Esophagus squamous epithelium (tissue), 5 donors: ENCODE data around the gene HTR3B. TPM values are rescaled to one million over a fixed set of nuclear protein-coding genes. Genes with fewer than 3 reads are reported as not detected.
"Not testable (repeated sequence)": the region's sequence is repeated elsewhere in the genome, so short reads cannot be mapped to it uniquely, and the experiment has no call there.

Experiments
- DNase-seq: peaks from one replicate; lab custom pipeline; 2025; lab: John Stamatoyannopoulos, UW
- H3K27ac ChIP-seq, 4 donors: fragments of 200-600 bp; sonication (generic); one replicate each; pipeline ENCODE4 v1.5.1; 2016 to 2019; ENCODE audit warnings: mild to moderate bottlenecking in 1 of 4
- H3K27me3 ChIP-seq, 4 donors: fragments of 200-600 bp; sonication (generic); 1 replicate in 3 of 4; 2 replicates in 1 of 4; pipeline versions ENCODE4 v1.5.1 to v1.6.0; 2017 to 2021; ENCODE audit warnings: antibody characterized with exemption in 1 of 4
- H3K36me3 ChIP-seq, 3 donors: fragments of 200-600 bp; sonication (generic); one replicate each; pipeline ENCODE4 v1.5.1; 2016 to 2019
- H3K4me1 ChIP-seq, 3 donors: fragments of 200-600 bp; sonication (generic); one replicate each; pipeline ENCODE4 v1.5.1; 2017 to 2019
- H3K4me3 ChIP-seq, 4 donors: fragments of 200-600 bp; sonication (generic); 1 replicate in 3 of 4; 2 replicates in 1 of 4; pipeline ENCODE4 v1.5.1; 2016 to 2019; ENCODE audit warnings: mild to moderate bottlenecking in 2 of 4, moderate library complexity in 1 of 4
- H3K9me3 ChIP-seq, 3 donors: fragments of 200-600 bp; sonication (generic); one replicate each; pipeline ENCODE4 v1.5.1; 2016 to 2019
- POLR2A ChIP-seq, 4 donors: fragments of 450-650 bp; IDR thresholded peaks; one replicate each; pipeline ENCODE4 v1.6.1; 2017; ENCODE audit warnings: antibody characterized with exemption in 4 of 4, mild to moderate bottlenecking in 4 of 4, moderate library complexity in 3 of 4
- WGBS, 2 donors: methylation state at CpG; one replicate each; pipeline ENCODE4 v1.1.5; 2018; 5-methylcytosine and 5-hydroxymethylcytosine counted together
- intact Hi-C: fragments of 100-400 bp; cut with DNase I; formaldehyde crosslinking; loops from one replicate; pipeline ENCODE4 v1.15.0; 2022
- total RNA-seq, 4 donors: library from RNA; depleted of rRNA; stranded (reverse); fragments of >200 nt; gene quantifications; one replicate each; pipeline ENCODE4 v1.1.0, GENCODE V29; 2016
- TF ChIP-seq, protein P1 (sequence below), 6 experiments: fragments of 450-650 bp in 4 of 6; fragments of 200-600 bp in 2 of 6; sonication (generic) in 2 of 6; IDR thresholded peaks; one replicate each; pipeline ENCODE4 v1.5.1; 2016 to 2019; ENCODE audit warnings: antibody characterized with exemption in 6 of 6, mild to moderate bottlenecking in 4 of 6, moderate library complexity in 4 of 6
- donor health status: DM: yes; HTN: yes; CAD: no.

The HTR3B gene
- total RNA-seq, 4 donors from 2014 or later, result 0.15 to 0.64 (median 0.19) TPM; not detected in 1

DNA sequence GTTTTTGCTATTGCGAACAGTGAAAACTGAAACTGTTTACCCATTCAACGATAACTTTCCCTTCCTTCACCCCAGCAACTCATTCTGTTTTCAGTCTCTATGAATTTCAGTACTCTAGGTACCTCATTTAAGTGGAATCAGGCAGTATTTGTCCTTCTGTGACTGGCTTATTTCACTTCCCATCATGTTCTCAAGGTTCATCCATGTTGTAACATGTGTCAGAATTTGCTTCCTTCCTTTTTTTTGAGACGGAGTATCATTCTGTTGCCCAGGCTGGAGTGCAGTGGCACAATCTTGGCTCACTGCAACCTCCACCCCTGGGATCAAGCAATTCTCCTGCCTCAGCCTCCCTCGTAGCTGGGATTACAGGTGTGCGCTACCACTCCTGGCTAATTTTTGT, 23.7 kb downstream of the HTR3B start:
- no peak for TF ChIP-seq POLR2A (IDR thresholded peaks at IDR 0.05)
- TF ChIP-seq, protein P1, sequence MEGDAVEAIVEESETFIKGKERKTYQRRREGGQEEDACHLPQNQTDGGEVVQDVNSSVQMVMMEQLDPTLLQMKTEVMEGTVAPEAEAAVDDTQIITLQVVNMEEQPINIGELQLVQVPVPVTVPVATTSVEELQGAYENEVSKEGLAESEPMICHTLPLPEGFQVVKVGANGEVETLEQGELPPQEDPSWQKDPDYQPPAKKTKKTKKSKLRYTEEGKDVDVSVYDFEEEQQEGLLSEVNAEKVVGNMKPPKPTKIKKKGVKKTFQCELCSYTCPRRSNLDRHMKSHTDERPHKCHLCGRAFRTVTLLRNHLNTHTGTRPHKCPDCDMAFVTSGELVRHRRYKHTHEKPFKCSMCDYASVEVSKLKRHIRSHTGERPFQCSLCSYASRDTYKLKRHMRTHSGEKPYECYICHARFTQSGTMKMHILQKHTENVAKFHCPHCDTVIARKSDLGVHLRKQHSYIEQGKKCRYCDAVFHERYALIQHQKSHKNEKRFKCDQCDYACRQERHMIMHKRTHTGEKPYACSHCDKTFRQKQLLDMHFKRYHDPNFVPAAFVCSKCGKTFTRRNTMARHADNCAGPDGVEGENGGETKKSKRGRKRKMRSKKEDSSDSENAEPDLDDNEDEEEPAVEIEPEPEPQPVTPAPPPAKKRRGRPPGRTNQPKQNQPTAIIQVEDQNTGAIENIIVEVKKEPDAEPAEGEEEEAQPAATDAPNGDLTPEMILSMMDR (IDR thresholded peaks at IDR 0.05), result no peak
- no peak for DNase-seq
- no peaks in the 10 kb centered on the region for H3K36me3 ChIP-seq
- H3K27me3 ChIP-seq, result peaks cover 0 to 16% (median 0%) of the 10 kb centered on the region in 4 donors
- H3K4me3 ChIP-seq, result no peak overlapping the region
- intact Hi-C loops, result no loop called here
- 78 to 79% methylated on average over 4 to 5 of the region's 5 CpGs for WGBS, 2 donors
- H3K9me3 ChIP-seq, result no peaks in the 10 kb centered on the region
- peaks cover 0 to 8% (median 0%) of the 10 kb centered on the region in 3 donors for H3K4me1 ChIP-seq
- no peak overlapping the region for H3K27ac ChIP-seq

DNA sequence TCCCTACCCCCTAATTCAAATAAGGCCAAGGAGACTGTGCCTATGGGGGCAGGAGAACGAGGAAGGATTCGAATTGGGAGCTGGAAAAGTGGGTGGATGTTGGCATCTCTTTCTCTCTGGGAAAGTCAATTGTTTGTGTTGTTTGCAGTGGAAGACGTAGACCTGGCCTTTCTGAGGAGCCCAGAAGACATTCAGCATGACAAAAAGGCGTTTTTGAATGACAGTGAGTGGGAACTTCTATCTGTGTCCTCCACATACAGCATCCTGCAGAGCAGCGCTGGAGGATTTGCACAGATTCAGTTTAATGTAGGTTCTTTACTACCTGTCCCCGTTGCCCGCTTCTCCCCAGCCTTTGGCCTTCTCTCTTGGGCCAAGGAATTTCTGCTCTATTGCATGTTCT, 28.2 kb downstream of the HTR3B start:
- no peak overlapping the region for H3K4me3 ChIP-seq
- no peaks in the 10 kb centered on the region for H3K36me3 ChIP-seq
- H3K27ac ChIP-seq, result no peak overlapping the region
- 53 to 66% methylated on average over 7 of the region's 7 CpGs for WGBS, 2 donors
- TF ChIP-seq POLR2A (IDR thresholded peaks at IDR 0.05), result no peak
- TF ChIP-seq, protein P1 (IDR thresholded peaks at IDR 0.05), result no peak
- no peaks in the 10 kb centered on the region for H3K4me1 ChIP-seq
- H3K27me3 ChIP-seq, result peaks cover 0 to 24% (median 0%) of the 10 kb centered on the region in 4 donors
- DNase-seq, result no peak
- intact Hi-C loops, result no loop called here
- no peaks in the 10 kb centered on the region for H3K9me3 ChIP-seq

DNA sequence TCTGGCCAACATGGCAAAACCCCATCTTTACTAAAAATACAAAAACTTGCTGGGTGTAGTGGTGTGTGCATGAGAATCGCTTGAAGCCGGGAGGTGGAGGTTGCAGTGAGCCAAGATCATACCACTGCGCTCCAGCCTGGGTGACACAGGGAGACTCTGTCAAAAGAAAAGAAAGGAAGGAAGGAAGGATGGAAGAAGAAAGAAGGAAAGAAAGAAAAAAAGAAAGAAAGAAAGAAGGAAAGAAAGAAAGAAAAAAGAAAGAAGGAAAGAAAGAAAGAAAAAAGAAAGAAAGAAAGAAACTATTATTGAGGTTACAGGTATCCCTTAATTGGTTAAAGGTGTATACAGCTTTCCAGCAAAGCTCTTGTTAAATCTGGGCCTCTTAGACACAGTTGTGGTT, 29.6 kb downstream of the HTR3B start:
- H3K36me3 ChIP-seq, H3K9me3 ChIP-seq, H3K4me3 ChIP-seq, H3K27ac ChIP-seq, H3K4me1 ChIP-seq, DNase-seq, intact Hi-C loops: not testable (repeated sequence)
- peaks cover 0 to 24% (median 0%) of the 10 kb centered on the region in 4 donors for H3K27me3 ChIP-seq
- 91 to 100% methylated on average over 3 of the region's 3 CpGs for WGBS, 2 donors

DNA sequence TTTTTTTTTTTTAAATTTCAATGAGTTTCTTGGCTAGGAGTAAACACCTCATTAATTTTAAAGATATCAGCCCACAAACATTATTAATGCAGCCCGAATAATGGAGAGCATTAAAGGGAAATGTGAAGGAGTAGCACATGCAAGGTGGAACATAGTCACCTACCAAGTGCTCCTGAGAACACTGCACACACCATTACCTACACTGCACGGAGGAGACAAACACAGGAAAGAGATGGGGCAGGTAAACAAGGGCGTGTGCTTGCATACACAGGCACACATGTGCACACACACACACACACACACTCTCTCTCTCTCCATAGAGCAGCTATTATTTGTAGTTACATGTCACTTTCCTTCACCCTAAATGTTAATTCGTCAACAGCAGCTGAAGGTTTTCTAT, 30.2 kb downstream of the HTR3B start:
- Histone ChIP-seq H3K4me3 (no peak overlapping the region), H3K9me3 (no peaks in the 10 kb centered on the region), H3K27me3 (peaks cover 0 to 18% (median 0%) of the 10 kb centered on the region in 4 donors), H3K27ac (no peak overlapping the region), H3K36me3 (no peaks in the 10 kb centered on the region), H3K4me1 (no peaks in the 10 kb centered on the region)
- no peak for DNase-seq
- TF ChIP-seq, protein P1 (IDR thresholded peaks at IDR 0.05), result no peak
- TF ChIP-seq POLR2A (IDR thresholded peaks at IDR 0.05), result no peak
- intact Hi-C loops, result no loop called here
- 49 to 54% methylated on average over 4 of the region's 4 CpGs for WGBS, 2 donors

DNA sequence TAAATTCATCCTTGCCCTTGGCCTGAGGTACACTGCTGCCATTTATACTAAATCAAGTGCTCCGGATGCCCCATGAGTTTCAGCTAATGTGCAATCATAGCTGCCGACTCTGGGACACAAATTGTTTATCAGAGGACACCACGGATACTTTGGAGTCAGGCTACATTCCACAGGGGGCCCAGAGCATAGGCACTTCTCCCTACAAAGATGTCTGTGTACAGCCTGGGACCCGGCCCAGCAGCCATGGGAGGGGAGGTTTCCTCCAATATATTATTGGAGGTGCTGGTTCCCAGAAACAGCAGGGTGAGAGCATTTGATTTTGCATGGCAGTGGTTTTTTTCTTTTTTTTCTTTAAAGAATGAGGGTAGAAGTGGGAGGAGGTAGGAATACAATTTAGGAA, 31.3 kb downstream of the HTR3B start:
- WGBS, 2 donors, result 54 to 64% methylated on average over 3 to 4 of the region's 4 CpGs
- no peak for DNase-seq
- Histone ChIP-seq H3K4me3 (no peak overlapping the region), H3K9me3 (no peaks in the 10 kb centered on the region), H3K4me1 (no peaks in the 10 kb centered on the region), H3K27ac (no peak overlapping the region), H3K36me3 (no peaks in the 10 kb centered on the region), H3K27me3 (peaks cover 0 to 16% (median 0%) of the 10 kb centered on the region in 4 donors)
- intact Hi-C loops, result no loop called here
- no peak for TF ChIP-seq POLR2A (IDR thresholded peaks at IDR 0.05)
- TF ChIP-seq, protein P1 (IDR thresholded peaks at IDR 0.05), result no peak

DNA sequence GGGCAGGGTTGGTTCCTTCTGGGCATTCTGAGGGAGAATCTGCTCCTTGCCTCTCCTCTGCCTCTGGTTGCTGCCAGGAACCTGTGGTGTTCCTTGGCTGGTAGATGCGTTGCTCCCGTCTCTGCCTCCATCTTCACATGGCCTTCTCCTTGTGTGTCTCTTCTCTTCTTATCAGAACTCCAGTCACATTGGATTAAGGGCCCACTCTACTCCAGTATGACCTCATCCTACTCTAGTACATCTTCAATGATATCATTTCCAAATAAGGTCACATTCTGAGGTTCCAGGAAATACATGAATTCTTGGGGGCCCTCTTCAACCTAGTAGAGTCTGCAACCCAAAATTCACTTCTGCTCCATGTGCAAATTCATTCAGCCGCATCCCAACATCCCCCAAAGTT, 33.3 kb downstream of the HTR3B start:
- Histone ChIP-seq H3K9me3 (no peaks in the 10 kb centered on the region), H3K4me3 (no peak overlapping the region), H3K27ac (no peak overlapping the region), H3K4me1 (no peaks in the 10 kb centered on the region), H3K36me3 (no peaks in the 10 kb centered on the region), H3K27me3 (peaks cover 0 to 7% (median 0%) of the 10 kb centered on the region in 4 donors)
- whole genome bisulfite sequencing, 2 donors, result 67 to 70% methylated on average over 3 of the region's 3 CpGs
- no peak for DNase-seq
- TF ChIP-seq POLR2A (IDR thresholded peaks at IDR 0.05), result no peak
- TF ChIP-seq, protein P1 (IDR thresholded peaks at IDR 0.05), result no peak
- intact Hi-C loops, result no loop called here
